Stimulated activated CD4-positive, alpha-beta T cell treated with anti-CD3 and anti-CD28 coated beads, Interleukin-1b, Interleukin-23, amount 100 ng/mL, for 48 hours (primary cell): ENCODE measurements around the gene BRAT1.
"Not testable (repeated sequence)": the region's sequence is repeated elsewhere in the genome, so short reads cannot be mapped to it uniquely, and the experiment has no call there.

ENCODE experiments used
- DNase-seq: peaks from one replicate; pipeline ENCODE4 v3.0.0-alpha.2; 2020

The BRAT1 gene

DNA sequence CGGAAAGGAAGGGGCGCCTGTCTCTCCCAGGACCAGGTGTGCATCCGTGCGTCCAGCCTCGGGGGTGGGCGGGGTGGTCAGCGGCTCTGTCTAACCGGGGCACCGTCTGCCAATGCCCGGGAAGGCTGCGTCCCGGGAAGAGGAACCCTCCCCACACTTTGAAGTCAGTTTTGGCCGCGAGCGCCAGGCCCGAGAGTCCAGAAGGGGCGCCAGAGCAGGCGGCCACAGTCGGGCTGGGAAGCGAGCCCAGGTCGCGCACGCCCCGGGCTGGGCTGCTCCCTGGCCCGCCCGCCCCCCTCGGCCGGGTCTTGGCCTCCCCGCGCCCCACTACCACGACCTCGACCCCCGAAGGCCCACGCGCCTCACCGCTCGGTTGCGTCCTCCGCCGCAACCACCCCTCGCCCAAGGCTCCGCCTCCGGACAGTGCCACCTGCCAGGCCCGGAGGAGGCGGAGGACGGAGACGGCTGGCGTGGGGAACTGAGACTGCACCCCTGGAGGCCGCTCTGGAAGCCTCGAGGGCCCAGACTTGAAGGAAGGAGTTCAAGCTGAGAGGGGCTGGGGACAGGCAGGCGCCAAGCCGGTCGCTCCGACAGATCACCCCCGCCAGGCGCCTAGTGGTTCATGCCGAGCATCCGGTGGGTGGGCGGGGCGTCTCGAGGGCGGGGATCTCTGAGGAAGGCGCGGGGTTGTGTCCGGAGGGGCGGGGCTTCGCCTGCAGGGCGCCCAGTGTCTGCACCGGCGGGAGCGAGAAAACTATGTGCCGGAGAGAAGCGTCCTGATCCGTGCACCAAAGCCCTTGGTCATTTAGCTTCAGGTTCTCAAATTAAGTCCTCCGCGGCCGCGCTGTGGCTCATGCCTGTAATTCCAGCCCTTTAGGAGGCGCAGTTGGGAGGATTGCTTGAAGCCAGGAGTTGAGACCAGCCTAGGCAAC lies at the start of gene BRAT1:
BRAT1 (minus strand) TSS at position 404 of the 932 bp plus-strand sequence. CDS start 1,093 bp downstream, outside the sequence.
- DNase-seq: peak; percentile 95

DNA sequence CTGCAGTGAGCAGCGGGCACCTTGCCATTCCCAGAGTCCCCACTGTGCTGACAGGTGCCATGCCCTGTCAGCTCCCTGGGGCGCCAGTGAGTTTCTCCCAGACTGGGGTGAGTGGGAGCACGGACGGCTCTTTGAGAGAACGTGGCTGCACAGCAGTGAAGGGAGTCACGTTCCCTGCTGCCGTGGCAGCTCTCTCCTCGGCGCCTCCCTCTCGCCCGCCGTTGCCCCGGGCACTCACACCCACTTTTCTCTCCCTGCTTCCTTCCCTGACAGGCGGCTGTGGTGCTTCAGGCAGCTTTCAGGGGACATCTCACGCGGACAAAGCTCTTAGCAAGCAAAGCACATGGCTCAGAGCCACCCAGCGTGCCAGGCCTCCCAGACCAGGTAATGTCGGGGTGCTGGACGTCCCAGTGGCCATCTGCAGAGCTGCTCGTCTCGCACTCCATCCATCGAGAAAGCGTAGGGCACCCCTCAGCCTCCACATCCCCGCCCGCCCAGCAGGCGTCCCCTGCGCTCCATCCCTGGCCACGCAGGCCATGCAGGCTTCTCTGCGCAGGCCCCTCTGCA lies 49.4 kb upstream of the BRAT1 start:
- DNase-seq: no peak

DNA sequence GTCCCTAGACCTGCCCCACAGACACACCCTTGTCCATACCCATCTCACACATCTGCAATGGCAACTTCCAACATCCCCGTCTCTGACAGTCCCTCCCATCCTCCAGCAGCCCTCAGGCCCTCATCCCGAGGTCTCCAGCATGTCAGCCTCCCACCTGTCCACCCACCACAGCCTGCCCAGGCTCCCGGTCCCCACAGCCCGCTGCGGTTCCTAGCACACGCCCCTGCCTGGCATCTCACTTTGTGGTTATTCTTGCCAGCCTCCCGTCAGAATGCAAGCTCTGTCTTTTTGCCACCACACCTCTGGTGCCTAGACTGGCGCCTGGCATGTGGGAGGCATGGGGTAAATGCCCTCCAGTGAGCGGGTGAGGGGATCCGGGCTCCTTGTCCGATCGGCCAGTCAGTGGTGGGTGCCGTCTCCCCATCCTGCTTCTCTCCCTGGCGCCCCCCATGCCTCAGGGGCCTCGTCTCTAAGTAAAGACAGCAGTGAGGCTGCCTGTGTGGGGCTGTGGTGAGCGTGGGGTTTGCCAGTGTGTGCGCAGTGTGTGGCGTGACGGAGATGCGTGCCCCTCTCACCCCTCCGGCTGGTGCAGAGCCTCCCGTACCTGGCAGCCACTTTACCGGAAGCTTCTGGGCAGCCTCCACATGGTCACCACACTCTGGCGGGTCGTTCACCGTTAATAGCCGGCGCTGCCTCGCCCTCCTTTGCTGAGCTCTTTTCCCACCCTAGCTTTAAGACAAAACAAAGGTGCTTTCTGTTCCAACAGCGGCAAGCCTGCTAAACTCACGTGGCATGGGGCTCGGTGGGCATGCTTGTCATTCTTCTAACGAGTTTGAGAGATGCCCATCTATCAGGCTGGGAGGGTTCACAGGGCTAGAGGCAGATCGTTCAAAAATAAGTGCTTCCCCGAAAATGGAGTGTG lies 48.0 kb upstream of the BRAT1 start:
- no peak for DNase-seq

DNA sequence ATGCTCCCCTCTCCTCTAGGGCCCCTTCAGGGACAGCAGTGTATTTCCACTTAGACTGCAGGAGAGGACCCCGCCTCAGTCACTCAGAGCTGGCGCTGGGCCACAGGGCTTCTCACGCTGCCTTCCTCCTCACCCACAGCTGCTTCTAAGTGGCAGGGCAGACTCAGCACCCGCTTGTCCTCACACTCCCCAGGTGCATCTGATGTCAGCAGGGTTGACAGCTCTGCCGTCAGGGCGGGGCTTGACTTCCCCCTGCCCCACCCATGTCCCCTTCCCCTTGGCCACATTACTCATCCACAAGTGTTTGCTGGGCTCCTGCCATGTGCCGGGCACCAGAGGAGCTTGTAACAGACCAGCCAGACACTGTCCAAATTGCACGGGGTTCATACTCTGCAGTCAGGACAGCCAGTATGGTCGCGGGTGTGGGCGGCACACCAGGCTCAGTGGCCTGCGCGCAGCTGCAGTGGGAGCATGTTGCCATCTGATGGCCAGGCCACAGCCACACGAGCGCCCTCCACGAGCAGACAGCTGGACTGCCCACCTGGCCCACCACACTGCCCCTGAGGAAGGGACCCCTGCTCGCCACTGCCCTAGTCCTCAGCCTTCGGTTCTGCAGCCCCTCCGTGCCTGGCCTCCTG lies 47.2 kb upstream of the BRAT1 start:
- DNase-seq: no peak

DNA sequence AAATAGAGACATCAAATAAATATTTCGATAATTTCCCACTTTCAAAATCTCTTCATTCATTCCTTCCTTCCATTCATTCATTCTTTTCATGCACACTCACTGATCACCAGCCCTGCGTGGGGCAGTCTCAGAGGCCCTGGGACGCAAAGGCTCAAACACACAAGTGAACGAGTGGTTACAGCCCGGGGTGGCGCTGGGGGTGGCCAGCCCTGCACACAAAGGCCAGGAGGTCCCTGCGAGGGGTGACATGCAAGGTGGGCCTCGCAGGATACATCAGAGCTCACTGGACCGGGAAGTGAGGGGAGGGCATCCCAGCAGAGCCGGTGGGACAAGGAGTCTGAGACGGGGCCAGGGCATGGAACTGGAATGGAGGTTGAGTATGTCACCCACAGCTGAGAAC lies 46.6 kb upstream of the BRAT1 start:
- DNase-seq: no peak

DNA sequence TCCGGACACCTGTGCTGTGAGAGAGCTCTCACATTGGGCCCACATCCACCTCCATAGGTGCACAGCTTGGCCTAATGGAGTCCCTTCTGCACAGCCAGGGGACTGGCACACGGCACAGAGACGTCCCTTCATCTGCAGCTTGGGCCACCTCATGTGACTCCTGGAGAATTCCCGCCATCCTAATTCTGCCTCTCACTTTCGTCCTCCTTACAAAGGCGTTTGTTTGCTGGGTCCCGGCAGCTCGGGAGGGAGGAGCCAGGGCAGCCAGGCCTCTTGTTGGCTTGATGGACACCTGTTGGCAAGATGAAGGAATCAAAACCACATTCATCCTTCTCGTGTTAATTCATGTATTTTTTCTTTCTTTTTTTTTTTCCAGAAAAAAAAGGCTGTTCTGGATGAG lies 45.7 kb upstream of the BRAT1 start:
- no peak for DNase-seq

DNA sequence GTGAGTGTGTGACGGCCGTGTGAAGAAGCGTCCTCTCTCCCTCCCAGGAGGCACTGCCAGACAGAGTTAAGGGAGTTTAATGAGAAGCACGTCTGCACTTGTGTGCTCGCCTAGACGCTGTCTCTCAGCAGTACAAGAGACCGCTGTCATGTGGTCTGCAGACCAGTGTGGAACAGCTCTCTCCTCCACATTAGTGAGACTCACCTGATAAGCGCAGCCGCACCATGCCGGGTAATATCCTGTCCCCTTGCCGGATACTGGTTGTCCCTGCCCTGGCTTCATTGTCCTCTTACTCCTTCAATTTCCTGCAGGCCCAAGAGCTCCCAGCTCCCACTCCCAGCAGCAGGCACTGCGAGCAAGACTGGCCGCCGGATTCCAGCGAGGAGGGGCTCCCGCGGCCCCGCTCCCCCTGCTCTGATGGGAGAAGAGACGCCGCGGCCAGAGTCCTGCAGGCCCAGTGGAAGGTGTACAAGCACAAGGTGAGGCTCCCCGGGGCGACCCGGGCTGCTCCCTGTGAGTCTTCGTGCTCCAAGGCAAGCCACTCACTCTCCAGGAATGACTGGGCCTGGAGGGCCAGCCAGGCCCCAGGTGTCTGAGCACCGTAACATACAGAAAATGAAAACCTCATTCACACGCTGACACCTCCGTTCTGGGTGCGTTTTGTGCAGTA lies 43.0 kb upstream of the BRAT1 start:
- DNase-seq: no peak

DNA sequence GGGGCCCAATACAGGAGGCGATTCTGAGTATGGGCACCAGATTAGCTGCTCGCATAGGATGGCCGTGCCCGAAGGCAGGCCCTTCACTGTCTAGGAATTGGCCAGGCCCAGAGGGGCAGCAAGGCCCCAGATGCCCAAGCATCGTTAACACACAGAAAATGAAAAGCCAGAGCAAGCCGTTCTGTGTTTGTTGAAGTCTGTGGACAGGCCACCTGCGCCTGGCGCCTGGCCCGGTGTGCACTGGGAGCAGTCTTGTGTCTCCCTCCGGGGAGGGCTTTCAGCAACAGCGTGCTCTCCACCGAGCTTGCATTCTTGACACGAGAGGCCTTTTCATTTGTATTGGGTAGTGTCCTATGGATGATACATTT lies 41.9 kb upstream of the BRAT1 start:
- DNase-seq: no peak

DNA sequence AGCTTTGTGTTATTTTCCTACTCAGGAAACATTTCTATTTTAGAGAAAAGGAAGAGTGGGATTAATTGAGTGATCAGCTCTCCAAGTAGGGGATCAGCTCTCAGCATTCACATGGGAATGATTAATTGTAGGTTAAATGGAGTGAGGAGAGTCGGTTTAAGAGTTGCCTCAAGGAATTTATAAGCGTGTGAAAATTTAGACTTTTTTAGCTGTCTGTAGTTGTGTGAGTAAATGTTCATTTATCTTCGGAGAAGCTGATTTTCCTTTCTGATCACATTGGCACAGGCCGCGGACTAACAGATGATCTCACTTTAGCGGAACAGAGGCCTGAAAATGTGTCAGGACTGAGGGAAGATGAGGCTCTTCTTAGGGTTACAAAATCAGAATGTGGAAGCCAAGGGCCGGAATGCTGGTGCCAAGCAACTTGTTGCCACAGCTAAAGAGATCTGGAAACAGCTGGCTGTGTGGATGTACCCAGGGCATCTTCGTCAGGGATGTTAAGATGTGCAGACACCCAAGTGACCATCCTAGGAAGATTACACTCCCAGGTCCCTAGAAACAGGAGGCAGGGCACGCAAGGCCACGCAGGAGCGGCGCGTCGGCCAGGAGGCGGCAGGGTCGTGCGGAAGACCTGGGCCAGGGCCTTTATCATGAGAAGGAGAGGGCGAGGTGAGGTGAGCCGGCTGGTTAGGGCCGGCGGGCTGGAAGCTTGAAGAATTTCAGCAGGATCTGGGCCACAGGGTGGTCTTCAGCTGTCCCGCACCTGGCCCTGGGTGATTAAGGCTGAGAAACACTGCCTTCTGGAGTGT lies 41.3 kb upstream of the BRAT1 start:
- no peak for DNase-seq

DNA sequence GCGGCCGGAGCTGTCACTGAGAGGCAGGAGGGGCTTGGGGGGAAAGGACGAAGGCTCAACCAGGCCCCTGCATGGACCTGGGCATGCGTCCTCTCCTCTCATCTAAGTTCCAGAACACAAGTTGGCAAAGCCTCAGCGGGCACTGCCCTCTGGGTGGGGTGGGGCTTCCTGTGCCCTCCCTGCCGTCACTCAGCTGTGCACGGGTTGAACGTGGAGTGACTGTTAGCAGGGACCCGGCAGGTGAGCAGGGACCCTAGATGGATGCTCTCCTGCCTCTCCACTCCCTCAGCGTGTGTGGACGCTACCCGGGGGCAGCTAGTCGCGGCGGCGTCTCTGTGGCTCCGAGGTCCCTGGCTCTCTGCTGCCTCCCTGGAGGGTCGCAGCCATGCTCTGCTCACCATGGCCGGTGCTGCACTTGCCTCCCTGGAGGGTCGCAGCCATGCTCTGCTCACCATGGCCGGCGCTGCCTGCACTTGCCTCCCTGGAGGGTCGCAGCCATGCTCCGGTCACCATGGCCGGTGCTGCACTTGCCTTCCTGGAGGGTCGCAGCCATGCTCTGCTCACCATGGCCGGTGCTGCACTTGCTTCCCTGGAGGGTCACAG lies 40.0 kb upstream of the BRAT1 start:
- no peak for DNase-seq

DNA sequence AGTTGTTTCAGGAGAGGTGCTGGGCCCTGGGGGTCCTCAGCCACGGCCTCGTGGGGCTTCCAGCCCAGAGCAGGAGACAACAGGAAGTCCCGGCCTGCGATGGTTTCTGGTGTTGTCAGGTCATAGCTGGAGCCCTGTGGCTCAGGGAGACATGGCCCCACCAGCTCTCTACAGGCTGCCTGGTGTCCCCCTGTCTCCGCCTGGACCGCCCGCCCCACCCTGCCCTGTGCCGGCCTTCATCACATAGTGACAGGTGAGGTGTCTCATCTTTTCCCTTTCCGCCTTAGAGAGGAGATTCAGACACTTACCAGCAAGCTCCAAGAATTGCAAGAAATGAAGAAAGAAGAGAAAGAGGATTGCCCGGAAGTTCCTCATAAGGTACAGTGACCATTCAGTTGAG lies 39.3 kb upstream of the BRAT1 start:
- DNase-seq: no peak

DNA sequence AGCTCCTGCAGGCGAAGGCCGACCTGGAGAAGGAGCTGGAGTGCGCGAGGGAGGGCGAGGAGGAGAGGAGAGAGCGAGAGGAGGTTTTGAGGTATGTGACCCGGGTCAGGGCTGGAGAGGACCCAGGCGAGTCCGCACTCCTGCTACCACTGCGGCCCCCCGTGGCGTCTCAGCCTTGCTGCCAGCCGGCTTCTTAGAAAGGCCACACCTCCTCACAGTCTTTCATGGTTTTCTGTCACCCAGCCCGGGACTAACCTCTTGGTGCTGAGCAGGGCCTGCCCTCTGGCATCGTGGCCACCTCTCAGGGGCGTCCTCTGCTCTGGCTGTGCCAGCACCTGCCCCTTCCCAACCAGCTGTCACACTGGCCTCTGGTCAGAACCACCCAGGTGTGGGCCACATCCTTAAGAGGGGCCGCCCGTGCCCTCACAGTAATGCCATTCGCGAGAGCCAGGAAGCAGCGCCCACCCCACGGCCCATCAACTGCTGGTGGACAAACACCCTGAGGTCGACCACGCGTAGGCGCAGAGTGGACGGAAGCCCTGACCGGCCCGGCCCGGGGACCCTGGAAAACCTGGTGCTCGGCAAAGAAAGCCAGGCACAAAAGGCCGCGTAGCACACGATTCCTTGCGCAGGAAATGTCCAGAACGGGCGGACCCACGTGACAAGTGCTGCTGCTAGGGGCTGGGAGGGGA lies 37.9 kb upstream of the BRAT1 start:
- DNase-seq: no peak

DNA sequence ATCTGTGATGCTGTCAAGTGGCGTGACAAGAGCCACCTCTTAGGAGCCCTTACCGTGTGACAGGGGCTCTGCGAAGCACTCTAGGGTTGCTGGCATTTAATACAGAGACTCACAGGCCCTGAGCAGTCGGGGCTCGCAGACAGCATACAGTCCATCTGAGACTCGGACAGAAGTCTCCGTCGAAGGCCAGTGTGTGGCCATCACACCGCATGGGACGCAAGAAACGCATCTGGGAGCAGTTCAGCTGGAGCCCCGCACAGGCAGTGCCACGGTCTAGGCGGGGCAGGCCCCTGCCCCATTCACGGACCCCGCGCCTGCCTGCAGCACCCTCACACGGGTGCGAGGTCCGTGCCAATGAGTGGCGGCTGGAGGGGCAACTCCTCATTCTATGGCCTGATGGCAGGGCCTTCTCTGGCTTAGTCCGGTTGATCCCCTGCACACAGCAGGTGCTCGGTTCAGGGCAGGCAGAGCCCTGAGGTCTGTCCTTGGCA lies 37.1 kb upstream of the BRAT1 start:
- no peak for DNase-seq

DNA sequence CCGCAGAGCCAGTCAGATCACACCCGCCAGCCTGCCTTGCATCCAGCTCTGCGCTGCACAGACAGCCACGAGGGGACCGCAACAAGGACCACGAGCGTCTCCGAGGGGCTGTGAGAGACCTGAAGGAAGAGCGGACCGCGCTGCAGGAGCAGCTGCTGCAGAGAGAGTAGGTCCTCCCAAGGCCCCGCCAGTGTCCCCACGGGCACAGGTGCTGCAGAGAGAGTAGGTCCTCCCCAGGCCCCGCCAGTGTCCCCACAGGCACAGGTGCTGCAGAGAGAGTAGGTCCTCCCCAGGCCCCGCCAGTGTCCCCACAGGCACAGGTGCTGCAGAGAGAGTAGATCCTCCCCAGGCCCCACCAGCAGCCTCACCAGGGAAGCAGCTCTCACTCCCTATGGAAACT lies 34.6 kb upstream of the BRAT1 start:
- not testable (repeated sequence) for DNase-seq

DNA sequence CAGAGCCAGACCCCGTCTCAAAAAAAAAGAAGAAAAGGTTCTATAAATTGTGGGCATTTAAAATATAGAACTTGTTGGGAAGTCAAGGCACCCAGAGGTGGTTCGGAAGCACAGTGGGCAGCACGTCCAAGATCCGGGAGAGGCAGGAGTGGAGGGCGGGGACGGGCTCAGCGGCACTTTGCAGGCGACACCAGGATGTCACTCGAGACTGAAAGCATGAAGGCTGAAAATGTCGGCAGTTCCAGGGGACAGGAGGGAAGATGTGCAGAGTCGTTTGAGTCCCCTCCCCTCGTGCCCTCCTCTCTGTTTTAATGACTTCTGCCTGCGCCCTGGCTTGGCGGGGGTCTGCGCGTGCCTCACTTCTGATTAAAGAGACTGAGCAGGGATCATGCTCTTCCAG lies 34.0 kb upstream of the BRAT1 start:
- DNase-seq: no peak

DNA sequence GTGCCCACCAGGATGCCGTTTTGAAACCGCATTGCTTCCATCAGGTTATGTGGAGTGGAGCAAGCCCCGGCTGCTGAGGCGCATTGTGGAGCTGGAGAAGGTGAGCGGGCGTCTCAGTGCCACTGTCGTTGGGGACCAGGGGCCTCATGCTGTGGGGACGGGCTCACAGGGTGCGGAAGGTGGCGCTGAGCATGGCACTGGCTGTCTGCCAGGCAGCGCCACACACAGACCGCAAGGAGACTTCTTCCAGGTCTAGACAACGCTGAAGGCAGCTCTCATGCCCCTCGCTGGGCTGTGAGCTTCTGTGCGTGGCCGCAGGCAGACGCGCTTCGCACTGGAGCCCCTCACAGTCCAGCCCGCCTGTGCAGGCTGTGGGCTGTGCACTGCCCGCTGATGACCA lies 32.5 kb upstream of the BRAT1 start:
- DNase-seq: no peak

DNA sequence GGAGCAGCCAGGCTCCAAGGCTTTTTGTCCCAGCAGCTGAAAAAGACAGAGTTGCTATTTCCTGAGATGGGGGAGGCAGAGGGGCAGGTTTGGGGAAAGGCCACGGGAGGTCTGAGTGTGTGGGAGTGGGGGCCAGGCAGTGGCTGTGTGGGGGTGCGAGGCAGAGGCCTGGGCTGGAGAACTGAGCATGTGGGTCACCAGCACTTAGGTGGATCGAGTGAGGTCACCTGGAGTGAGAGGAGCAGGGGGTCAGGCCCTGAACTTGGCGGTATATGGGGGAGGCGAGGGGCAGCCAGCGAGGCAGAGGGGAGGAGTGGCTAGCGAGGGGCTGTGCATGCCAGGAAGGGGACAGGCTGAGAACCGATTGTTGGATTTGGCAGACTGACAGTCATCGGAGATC lies 31.8 kb upstream of the BRAT1 start:
- DNase-seq: no peak

DNA sequence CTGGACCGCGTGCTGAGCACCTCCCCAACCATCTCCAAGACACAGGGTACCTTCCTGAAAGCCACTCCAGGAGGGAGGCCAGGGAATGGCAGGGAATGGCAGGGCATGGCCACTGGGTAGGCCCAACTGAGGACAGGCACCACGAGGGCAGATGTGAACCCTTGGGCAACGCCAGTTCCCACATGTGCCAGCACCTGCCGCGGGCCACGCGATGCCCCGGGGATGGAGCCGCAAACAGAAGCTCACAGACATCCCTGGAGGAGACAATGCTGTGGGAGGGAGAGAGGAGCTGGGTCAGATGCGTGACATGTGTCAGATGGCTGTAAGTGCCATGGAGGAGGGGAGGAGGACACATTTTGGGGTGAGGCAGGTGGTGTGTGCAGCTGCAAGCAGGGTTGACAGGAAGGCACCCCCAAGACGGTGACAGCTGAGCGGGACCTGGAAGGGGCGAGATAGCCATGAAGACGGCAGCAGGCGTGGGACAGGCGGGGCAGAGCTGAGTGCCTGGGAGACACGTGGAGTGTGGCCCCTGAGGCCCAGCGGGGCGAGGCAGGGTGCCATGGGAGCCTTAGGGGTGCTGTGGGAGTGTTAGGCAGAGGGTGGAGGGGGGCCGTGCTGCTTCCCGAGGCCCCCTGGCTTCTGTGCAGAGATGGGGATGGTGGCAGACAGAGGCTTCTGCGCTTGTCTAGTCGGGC lies 31.1 kb upstream of the BRAT1 start:
- no peak for DNase-seq

DNA sequence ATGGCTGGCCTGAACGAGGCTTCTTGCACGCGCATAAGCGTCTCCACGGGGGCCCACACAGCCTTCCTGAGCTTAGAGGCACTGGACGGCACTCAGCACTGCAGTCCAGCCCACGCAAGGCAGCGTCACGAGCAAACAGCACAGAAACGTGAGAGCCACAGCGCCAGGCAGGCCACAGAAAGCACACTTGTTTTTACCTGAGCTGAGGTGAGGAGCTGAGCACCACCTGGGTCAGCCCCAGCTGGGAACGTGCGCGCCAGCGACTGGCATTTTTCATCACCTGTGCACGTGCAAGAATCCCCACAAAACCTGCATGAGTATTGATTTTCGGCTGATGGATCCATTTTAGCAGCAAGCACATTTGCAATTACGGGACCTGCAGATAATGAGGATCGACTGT lies 30.1 kb upstream of the BRAT1 start:
- no peak for DNase-seq
